Left kidney (tissue), 1 donor: Measurements from ENCODE around the gene DCAF8L1. TPM values are rescaled to one million over a fixed set of nuclear protein-coding genes. Genes with fewer than 3 reads are reported as not detected.

ENCODE experiments used
- polyA plus RNA-seq: library from polyadenylated mRNA; unstranded; fragments of 120-200 nt; gene quantifications from one replicate; pipeline ENCODE4 v1.2.1, GENCODE V29; 2013; ENCODE audit not compliant: insufficient read length

DCAF8L1 gene
- polyA plus RNA-seq, 1 donor = not detected

Other genes starting within 250 kb of the DCAF8L1 start
- gene MAGEB10, start 173.5 kb downstream of the DCAF8L1 start, polyA plus RNA-seq = 0.07 TPM